Erythroblast (primary cell): ENCODE measurements around the gene OR10X1.

Source experiments
- GATA1 ChIP-seq: IDR thresholded peaks from 2 replicates; pipeline ENCODE4 v1.6.1; 2011; ENCODE audit warnings: low read depth, mild to moderate bottlenecking, control low read depth, low read length, moderate library complexity
- POLR2A ChIP-seq: IDR thresholded peaks from 2 replicates; pipeline ENCODE4 v1.6.1; 2011; ENCODE audit warnings: mild to moderate bottlenecking, low read length

GRCh38 chr1:158572226-158572625 lies 7.5 kb downstream of the OR10X1 start:
- TF ChIP-seq POLR2A (no peak), GATA1 (no peak)
